ENCODE measurements around the gene TRRAP. TPM values are rescaled to one million over a fixed set of nuclear protein-coding genes. Genes with fewer than 3 reads are reported as not detected.
A peak's percentile ranks its signal among the peaks of the same experiment; 100 is the strongest.
"Not testable (repeated sequence)": the region's sequence is repeated elsewhere in the genome, so short reads cannot be mapped to it uniquely, and the experiment has no call there.

TRRAP gene
- total RNA-seq, 1 donor, result 20.3 TPM

DNA sequence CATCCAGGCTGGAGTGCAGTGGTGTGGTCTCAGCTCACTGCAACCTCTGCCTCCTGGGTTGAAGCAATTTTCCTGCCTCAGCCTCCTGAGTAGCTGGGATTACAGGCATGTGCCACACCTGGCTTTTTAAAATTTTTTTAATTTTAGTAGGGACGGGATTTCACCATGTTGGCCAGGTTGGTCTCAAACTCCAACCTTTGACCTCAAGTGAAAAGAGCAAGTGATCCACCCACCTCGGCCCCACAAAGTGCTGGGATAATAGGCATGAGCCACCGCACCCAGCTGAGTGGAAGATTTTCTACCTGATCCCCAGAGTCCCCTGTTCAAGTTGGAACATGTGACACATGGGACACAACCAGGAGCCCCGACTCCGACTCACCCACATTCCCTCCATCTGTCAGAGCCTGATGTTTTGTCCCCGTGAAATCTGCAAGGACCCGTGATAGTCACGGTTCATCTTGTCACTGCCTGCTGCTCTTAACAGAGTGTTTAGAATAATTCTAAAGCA lies 161.1 kb downstream of the TRRAP start:
- no peak for DNase-seq (ENCODE audit: low read depth)
- no peak overlapping the region for H3K4me3 ChIP-seq (ENCODE audit: low read depth, low read length)
- TF ChIP-seq, protein P1, sequence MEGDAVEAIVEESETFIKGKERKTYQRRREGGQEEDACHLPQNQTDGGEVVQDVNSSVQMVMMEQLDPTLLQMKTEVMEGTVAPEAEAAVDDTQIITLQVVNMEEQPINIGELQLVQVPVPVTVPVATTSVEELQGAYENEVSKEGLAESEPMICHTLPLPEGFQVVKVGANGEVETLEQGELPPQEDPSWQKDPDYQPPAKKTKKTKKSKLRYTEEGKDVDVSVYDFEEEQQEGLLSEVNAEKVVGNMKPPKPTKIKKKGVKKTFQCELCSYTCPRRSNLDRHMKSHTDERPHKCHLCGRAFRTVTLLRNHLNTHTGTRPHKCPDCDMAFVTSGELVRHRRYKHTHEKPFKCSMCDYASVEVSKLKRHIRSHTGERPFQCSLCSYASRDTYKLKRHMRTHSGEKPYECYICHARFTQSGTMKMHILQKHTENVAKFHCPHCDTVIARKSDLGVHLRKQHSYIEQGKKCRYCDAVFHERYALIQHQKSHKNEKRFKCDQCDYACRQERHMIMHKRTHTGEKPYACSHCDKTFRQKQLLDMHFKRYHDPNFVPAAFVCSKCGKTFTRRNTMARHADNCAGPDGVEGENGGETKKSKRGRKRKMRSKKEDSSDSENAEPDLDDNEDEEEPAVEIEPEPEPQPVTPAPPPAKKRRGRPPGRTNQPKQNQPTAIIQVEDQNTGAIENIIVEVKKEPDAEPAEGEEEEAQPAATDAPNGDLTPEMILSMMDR (IDR thresholded peaks at IDR 0.05; ENCODE audit: insufficient read depth, low read depth, low read length), result no peak

DNA sequence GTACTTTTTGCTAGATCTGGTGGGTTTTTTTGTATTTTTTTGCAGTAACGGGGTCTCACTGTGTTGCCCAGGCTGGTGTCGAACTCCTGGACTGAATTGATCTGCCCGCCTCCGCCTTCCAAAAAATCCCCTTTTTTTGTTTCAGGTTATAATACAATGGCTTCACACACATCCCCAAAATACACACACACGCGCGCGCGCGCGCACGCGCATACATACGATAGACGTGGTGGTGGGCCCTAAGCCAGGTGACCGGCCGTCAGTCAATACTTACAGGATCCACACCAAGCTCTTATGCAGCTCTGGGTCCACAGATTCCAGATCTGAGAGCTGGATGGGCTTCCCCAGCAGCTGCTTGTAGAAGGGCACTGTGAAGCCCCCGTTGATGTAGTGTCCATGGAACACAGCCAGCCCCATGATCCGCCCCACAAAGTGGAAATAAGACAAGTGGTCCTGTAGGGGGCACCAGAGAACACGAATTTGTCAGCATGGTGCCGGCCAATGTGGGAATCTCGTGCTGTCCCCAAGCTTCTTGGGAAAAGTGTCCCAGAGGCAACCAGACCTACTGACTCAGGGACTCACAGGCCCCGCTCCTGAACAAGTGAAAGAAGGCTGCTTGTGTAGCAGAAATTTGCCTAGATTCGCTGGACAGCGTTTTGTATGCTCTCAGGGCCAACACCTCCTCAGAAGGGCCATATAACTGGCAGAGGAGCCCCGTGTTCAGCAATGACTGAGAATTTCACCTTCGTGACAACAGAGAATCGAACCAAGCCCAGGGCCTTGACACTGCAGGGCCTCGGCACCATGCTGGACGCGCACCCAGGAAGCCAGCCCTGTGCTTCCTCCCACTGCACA lies 162.0 kb downstream of the TRRAP start:
- TF ChIP-seq, protein P1 (IDR thresholded peaks at IDR 0.05; ENCODE audit: insufficient read depth, low read depth, low read length), result peak; percentile 72
- peak; percentile 88 for DNase-seq (ENCODE audit: low read depth)
- H3K4me3 ChIP-seq (ENCODE audit: low read depth, low read length), result no peak overlapping the region

DNA sequence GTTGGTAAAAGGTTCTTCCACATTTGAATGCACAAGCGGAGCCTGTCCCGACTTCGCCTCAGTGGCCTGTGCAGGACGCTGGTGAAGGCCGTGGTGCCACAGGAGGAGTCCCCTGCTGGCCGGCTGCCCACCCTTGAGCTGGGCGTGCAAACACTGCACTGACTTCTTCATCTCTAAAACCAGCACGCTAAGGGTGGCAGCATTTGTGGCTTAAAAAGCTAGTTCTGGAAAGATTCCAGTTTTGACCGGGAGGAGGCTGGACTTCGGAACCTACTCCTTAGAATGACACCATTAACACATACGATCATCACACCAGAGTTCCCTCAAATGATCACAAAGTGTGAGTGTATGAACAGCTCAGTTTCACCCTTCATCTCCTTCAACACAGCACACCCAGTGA lies 163.2 kb downstream of the TRRAP start:
- no peak overlapping the region for H3K4me3 ChIP-seq (ENCODE audit: low read depth, low read length)
- no peak for DNase-seq (ENCODE audit: low read depth)
- TF ChIP-seq, protein P1 (IDR thresholded peaks at IDR 0.05; ENCODE audit: insufficient read depth, low read depth, low read length), result no peak

DNA sequence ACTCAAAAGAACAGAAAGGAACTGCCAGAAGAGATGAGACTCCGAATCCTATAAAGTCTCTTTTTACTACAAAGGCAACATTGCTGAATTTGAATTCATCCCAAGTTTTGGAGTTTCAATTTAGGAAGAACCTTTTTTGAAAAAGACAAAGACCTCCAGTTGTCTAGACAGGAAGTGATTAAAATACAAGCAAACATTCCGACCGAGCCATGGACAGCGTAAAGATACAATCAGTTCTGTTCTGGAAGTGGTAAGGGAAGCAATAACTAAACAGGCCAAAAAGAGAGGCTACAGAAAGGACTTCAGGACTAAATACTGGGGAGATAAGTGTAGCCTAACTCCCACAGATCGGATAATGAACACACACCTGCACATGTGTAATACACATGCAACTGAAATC lies 164.6 kb downstream of the TRRAP start:
- H3K4me3 ChIP-seq (ENCODE audit: low read depth, low read length), result no peak overlapping the region
- peak; percentile 56 for DNase-seq (ENCODE audit: low read depth)
- TF ChIP-seq, protein P1 (IDR thresholded peaks at IDR 0.05; ENCODE audit: insufficient read depth, low read depth, low read length), result no peak

DNA sequence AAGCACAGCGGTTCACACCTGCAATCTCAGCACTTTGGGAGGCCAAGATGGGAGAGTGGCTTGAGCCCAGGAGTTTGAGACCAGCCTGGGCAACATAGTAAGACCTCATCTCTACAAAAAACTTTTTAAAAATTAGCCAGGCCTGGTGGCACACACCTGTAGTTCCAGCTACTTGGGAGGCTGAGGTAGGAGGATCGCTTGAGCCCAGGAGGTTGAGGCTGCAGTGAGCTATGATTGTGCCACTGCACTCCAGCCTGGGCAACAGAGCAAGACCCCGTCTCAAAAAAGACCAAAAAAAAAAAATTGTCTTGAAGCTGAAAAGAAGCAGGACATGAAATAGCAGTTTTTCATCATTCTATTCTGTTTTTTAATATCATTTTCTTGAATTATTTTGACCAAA lies 166.5 kb downstream of the TRRAP start:
- not testable (repeated sequence) for H3K4me3 ChIP-seq (ENCODE audit: low read depth, low read length); DNase-seq (ENCODE audit: low read depth)

DNA sequence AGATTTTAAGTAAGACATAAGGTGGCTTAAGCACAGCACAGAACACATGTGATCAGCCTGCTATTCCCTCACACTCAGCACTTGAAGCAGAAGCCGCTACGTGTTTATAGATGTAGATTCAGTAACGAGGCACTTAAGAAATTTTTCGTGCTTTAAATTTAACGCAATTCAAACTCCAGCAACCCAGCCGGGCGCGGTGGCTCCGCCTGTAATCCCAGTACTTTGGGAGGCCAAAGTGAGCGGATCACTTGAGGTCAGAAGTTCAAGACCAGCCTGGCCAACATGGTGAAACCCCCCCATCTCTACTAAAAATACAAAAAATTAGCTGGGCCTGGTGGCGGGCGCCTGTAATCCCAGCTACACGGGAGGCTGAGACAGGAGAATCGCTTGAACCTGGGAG lies 167.9 kb downstream of the TRRAP start:
- not testable (repeated sequence) for H3K4me3 ChIP-seq (ENCODE audit: low read depth, low read length); DNase-seq (ENCODE audit: low read depth)

DNA sequence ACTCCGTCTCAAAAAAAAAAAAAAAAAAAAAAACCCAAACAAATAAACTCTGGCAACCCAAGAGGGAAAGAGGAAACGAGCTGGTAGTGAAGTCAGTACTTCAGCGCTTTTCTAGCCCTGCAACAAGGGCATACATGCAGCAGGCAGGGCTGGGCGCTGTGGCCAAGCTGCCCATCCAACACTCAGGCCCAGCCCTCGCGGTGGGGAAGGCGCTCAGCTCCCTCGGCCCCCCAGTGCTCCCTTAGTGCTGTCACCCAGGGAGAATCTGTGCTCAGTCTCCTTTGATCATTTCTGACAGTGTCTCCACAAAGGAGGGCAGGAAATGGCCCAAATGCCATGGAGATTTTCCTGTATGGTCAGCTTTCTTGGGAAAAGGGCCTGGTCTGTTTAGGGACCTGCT lies 168.4 kb downstream of the TRRAP start:
- TF ChIP-seq, protein P1 (IDR thresholded peaks at IDR 0.05; ENCODE audit: insufficient read depth, low read depth, low read length), result no peak
- DNase-seq (ENCODE audit: low read depth), result no peak
- H3K4me3 ChIP-seq (ENCODE audit: low read depth, low read length), result no peak overlapping the region

Measured in fibroblast of villous mesenchyme (primary cell).